ENCODE results near the gene LRP1.

Gene LRP1

GRCh38 chr12:57154804-57155434 is 26.6 kb downstream of the LRP1 start:
- ATAC-seq: no peak
- TF ChIP-seq CSRNP3 (CRISPR knock-in tag; IDR thresholded peaks at IDR 0.05) (no peak), ZFP3 (CRISPR knock-in tag; IDR thresholded peaks at IDR 0.05) (no peak), RARB (CRISPR knock-in tag; IDR thresholded peaks at IDR 0.05) (no peak)

GRCh38 chr12:57156701-57157403 is 28.6 kb downstream of the LRP1 start:
- no peak for ATAC-seq
- TF ChIP-seq PPARA (CRISPR knock-in tag; IDR thresholded peaks at IDR 0.05; ENCODE audit: borderline replicate concordance) (no peak), ZFP30 (CRISPR knock-in tag; IDR thresholded peaks at IDR 0.05) (no peak), TOX (CRISPR knock-in tag; IDR thresholded peaks at IDR 0.05; ENCODE audit: borderline replicate concordance) (no peak), ZNF8 (CRISPR knock-in tag; IDR thresholded peaks at IDR 0.05) (no peak), TSHZ2 (CRISPR knock-in tag; IDR thresholded peaks at IDR 0.05) (no peak), POU6F1 (CRISPR knock-in tag; IDR thresholded peaks at IDR 0.05; ENCODE audit: borderline replicate concordance, low read depth) (no peak), ZFP3 (CRISPR knock-in tag; IDR thresholded peaks at IDR 0.05) (no peak), CSRNP3 (CRISPR knock-in tag; IDR thresholded peaks at IDR 0.05) (no peak), ZNF565 (CRISPR knock-in tag; conservative IDR thresholded peaks at IDR 0.05; ENCODE audit: low read depth) (no peak), SNAI2 (CRISPR knock-in tag; IDR thresholded peaks at IDR 0.05) (no peak), PATZ1 (CRISPR knock-in tag; IDR thresholded peaks at IDR 0.05; ENCODE audit: borderline replicate concordance) (no peak), ISL1 (CRISPR knock-in tag; IDR thresholded peaks at IDR 0.05) (no peak), RARB (CRISPR knock-in tag; IDR thresholded peaks at IDR 0.05) (no peak), CREB5 (CRISPR knock-in tag; IDR thresholded peaks at IDR 0.05; ENCODE audit: low read depth) (no peak), GLIS3 (CRISPR knock-in tag; IDR thresholded peaks at IDR 0.05) (no peak), OSR1 (CRISPR knock-in tag; IDR thresholded peaks at IDR 0.05) (no peak), CSDC2 (CRISPR knock-in tag; IDR thresholded peaks at IDR 0.05) (no peak), ARNTL (CRISPR knock-in tag; IDR thresholded peaks at IDR 0.05; ENCODE audit: borderline replicate concordance, low read depth) (no peak), BACH2 (CRISPR knock-in tag; IDR thresholded peaks at IDR 0.05; ENCODE audit: borderline replicate concordance) (no peak)
